DND-41 (cell line): ENCODE measurements around the gene SH3TC1.

Experiments
- ATAC-seq: fragments of 200-7000 bp; cut with Tn5 transposase; 3 replicates; pipeline ENCODE4 v1.9.1; 2021; ENCODE audit warnings: low read depth; ENCODE audit not compliant: insufficient read depth
- DNase-seq: peaks from one replicate; pipeline ENCODE4 v3.0.0-alpha.2; 2020
- H2AFZ ChIP-seq: 2 replicates; pipeline ENCODE4 v1.6.0; 2012; ENCODE audit warnings: low read depth, low read length
- H3K27ac ChIP-seq: 2 replicates; pipeline ENCODE4 v1.5.1; 2012; ENCODE audit warnings: low read length, inconsistent platforms
- H3K27me3 ChIP-seq: fragments of 200-600 bp; sonication (generic); 2 replicates; pipeline ENCODE4 v1.6.0; 2012; ENCODE audit warnings: low read length, mild to moderate bottlenecking, inconsistent platforms; ENCODE audit not compliant: insufficient read depth, poor library complexity
- H3K36me3 ChIP-seq: 2 replicates; pipeline ENCODE4 v1.5.1; 2012; ENCODE audit warnings: low read length, inconsistent platforms; ENCODE audit not compliant: insufficient read depth
- H3K4me1 ChIP-seq: 2 replicates; pipeline ENCODE4 v1.5.1; 2012; ENCODE audit warnings: mild to moderate bottlenecking, low read length; ENCODE audit not compliant: insufficient read depth
- H3K4me2 ChIP-seq: 2 replicates; pipeline ENCODE4 v1.6.0; 2012; ENCODE audit warnings: mild to moderate bottlenecking, moderate library complexity, low read length, inconsistent platforms; ENCODE audit not compliant: insufficient read depth
- H3K4me3 ChIP-seq, 2 experiments: fragments of 200-600 bp in 1 of 2; shearing (Covaris generic) in 1 of 2; 2 replicates each; pipeline ENCODE4 v1.5.1; 2012 to 2016; ENCODE audit warnings: inconsistent platforms in 2 of 2, low read length in 2 of 2, mild to moderate bottlenecking in 2 of 2, low read depth in 1 of 2, moderate library complexity in 1 of 2
- H3K79me2 ChIP-seq: 2 replicates; pipeline ENCODE4 v1.6.0; 2012; ENCODE audit warnings: low read length, inconsistent platforms; ENCODE audit not compliant: insufficient read depth
- H3K9ac ChIP-seq: 2 replicates; pipeline ENCODE4 v1.6.0; 2012; ENCODE audit warnings: low read depth, mild to moderate bottlenecking, inconsistent platforms, low read length, moderate library complexity
- H3K9me3 ChIP-seq: 2 replicates; pipeline ENCODE4 v1.5.1; 2012; ENCODE audit warnings: low read length, moderate library complexity, mild to moderate bottlenecking, inconsistent platforms; ENCODE audit not compliant: insufficient read depth, severe bottlenecking
- H4K20me1 ChIP-seq: 2 replicates; pipeline ENCODE4 v1.6.0; 2012; ENCODE audit warnings: low read length; ENCODE audit not compliant: insufficient read depth
- EZH2 ChIP-seq: IDR thresholded peaks from 3 replicates; pipeline ENCODE4 v1.6.1; 2012; ENCODE audit warnings: borderline replicate concordance, low read depth, mild to moderate bottlenecking, moderate library complexity, low read length, inconsistent platforms; ENCODE audit not compliant: severe bottlenecking
- TF ChIP-seq, protein P1 (sequence below): IDR thresholded peaks from 2 replicates; pipeline ENCODE4 v1.5.1; 2012; ENCODE audit warnings: borderline replicate concordance, low read length, moderate library complexity, mild to moderate bottlenecking; ENCODE audit not compliant: poor library complexity, severe bottlenecking; ENCODE audit errors: extremely low read depth

SH3TC1 gene

DNA sequence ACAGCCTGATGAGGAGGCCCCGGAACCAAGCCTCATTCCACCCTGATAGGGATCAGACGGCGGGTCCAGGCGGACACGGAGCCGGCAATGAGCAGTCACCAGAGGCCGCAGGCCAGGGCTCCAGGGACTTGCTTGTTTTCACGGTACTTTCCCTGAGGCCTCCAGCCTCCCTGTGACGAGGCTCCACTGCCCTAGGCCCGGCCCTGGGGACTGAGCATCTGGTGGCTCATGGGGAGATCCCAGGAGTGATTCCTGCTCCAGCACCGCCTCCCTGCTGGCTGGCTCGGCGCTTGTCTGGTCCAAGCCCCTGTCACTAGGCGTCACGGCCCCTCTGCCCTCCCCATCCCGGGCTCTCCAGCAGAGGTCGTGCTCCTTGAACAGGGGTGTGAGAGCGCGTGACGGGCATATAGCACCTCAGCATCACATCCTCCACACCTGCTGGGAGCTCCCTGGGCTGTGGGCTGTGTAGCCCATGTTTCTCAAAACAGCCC, 84.6 kb downstream of the SH3TC1 start:
- no peaks in the 10 kb centered on the region for H3K36me3 ChIP-seq
- DNase-seq (no peak), ATAC-seq (no peak)
- no peaks in the 10 kb centered on the region for H3K27me3 ChIP-seq
- no peaks in the 10 kb centered on the region; the same call in 1 of the 2 replicates for H4K20me1 ChIP-seq
- TF ChIP-seq EZH2, result no peak
- TF ChIP-seq, protein P1, sequence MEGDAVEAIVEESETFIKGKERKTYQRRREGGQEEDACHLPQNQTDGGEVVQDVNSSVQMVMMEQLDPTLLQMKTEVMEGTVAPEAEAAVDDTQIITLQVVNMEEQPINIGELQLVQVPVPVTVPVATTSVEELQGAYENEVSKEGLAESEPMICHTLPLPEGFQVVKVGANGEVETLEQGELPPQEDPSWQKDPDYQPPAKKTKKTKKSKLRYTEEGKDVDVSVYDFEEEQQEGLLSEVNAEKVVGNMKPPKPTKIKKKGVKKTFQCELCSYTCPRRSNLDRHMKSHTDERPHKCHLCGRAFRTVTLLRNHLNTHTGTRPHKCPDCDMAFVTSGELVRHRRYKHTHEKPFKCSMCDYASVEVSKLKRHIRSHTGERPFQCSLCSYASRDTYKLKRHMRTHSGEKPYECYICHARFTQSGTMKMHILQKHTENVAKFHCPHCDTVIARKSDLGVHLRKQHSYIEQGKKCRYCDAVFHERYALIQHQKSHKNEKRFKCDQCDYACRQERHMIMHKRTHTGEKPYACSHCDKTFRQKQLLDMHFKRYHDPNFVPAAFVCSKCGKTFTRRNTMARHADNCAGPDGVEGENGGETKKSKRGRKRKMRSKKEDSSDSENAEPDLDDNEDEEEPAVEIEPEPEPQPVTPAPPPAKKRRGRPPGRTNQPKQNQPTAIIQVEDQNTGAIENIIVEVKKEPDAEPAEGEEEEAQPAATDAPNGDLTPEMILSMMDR, result no peak
- no peaks in the 10 kb centered on the region for H3K79me2 ChIP-seq
- H3K4me3 ChIP-seq, result no peak overlapping the region
- no peak overlapping the region for H3K9ac ChIP-seq
- H2AFZ ChIP-seq, result no peak overlapping the region
- H3K9me3 ChIP-seq, result no peaks in the 10 kb centered on the region
- H3K4me1 ChIP-seq, result no peaks in the 10 kb centered on the region
- no peak overlapping the region for H3K27ac ChIP-seq
- H3K4me2 ChIP-seq, result no peak overlapping the region

DNA sequence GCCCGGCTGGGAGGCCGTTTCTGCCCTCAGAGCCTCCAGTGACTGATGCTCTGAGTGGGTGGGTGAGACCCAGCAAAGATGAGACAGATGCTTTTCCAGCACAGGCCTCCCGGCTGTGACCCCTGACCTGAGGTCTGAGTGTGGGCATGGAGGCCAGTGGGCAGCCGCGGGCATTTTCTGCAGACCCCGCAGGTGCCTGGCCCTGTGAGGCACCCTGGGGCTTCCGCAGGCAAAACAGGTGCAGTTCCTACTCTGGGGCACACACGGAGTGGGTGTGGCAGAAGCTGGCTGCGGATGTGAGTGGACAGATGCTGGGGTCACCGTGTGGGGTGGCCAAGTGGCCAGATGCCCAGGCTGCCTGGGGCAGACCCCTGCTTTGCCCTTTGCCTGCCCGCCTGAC, 85.3 kb downstream of the SH3TC1 start:
- Histone ChIP-seq H3K9ac (no peak overlapping the region), H3K36me3 (no peaks in the 10 kb centered on the region), H3K79me2 (no peaks in the 10 kb centered on the region), H3K27me3 (no peaks in the 10 kb centered on the region), H3K4me3 (no peak overlapping the region), H2AFZ (no peak overlapping the region), H3K4me1 (no peaks in the 10 kb centered on the region), H3K4me2 (no peak overlapping the region), H3K9me3 (no peaks in the 10 kb centered on the region), H3K27ac (no peak overlapping the region), H4K20me1 (no peaks in the 10 kb centered on the region; the same call in 1 of the 2 replicates)
- TF ChIP-seq, protein P1, result no peak
- TF ChIP-seq EZH2, result no peak
- DNase-seq, result no peak
- no peak for ATAC-seq

DNA sequence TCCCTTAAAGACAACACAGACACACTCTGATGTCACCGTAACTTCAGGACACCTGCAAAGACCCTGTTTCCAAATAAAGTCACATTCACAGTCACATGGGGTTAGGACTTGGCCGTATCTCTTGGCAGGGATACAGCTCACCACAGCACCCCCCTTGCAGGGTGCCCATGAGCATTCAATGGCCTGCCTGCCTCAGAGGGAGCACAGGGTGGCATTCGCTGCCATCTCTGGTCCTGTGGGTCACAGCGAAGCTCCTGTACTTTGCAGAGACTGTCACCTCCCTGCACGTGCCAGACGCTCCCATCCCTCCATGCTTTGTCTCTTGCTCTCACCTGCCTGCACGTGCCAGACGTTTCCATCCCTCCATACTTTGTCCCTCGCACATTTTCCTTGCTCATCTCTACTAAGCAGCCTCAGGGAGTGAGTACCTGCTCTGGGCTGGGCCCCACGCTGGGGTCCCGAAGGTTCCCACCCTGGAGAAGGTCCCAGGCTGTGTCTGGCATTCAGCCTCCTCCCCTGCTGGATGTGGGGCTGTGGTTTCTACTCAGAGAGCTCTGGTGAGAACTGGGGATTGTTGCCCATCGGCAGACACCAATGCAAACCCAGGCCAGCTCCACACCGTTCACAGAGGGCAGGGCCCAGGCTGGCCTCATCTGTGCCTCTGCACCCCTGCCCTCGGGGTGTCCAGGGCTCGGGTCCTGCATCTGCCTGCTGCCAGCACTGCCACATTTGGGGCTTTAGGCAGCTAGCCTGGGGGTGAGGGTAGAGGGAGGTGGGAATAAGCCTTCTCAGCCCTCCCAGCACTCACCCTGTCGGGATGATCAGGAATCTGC, 86.3 kb downstream of the SH3TC1 start:
- Histone ChIP-seq H3K27ac (no peak overlapping the region), H3K4me3 (no peak overlapping the region), H3K9ac (no peak overlapping the region)

More for the DNA sequence above, 86.3 kb downstream of the SH3TC1 start:
- Histone ChIP-seq H3K36me3 (no peaks in the 10 kb centered on the region), H3K4me1 (no peaks in the 10 kb centered on the region), H2AFZ (no peak overlapping the region), H3K4me2 (no peak overlapping the region), H3K79me2 (no peaks in the 10 kb centered on the region), H3K27me3 (no peaks in the 10 kb centered on the region), H3K9me3 (no peaks in the 10 kb centered on the region), H4K20me1 (no peaks in the 10 kb centered on the region; the same call in 1 of the 2 replicates)
- ATAC-seq (no peak), DNase-seq (no peak)
- TF ChIP-seq, protein P1, result no peak
- TF ChIP-seq EZH2, result no peak
